Measurements from ENCODE around the gene RCOR1.
"Not testable (repeated sequence)": the region's sequence is repeated elsewhere in the genome, so short reads cannot be mapped to it uniquely, and the experiment has no call there.

RCOR1 gene

DNA sequence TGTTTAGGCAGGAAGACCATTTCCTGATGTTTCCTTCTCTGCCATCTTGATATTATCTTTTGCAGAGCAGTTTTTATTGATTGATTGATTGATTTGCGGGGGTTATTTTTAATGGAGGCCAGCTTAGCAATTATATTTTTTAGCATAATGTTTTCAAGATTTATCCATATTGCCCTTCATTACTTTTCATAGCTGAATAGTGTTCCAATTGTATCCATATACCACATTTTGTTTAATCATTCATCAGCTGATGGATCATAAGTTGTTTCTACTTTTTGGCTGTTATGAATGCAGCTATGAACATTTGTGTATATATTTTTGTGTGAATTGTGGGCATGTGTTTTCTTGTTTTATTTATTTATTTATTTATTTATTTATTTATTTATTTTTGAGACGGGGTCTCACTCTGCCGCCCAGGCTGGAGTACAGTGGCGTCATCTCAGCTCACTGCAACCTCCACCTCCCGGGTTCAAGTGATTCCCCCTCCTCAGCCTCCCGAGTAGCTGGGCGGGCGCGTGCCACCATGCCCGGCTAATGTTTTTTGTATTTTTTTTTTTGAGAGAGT is 20.9 kb upstream of the RCOR1 start:
- DNase-seq = no peak

DNA sequence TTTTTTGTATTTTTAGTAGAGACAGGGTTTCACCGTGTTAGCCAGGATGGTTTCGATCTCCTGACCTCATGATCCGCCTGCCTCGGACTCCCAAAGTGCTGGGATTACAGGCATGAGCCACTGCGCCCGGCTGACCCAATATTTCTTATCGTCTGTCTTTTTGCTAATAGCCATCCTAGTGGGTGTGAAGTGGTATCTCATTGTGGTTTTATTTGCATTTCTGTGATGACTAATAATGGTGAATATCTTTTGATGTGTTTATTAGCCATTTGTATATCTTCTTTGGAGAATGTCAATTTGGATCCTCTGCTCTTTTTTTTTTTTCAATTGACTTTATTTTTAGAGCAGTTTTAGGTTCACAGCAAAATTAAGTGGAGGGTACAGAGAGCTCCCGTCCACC is 19.3 kb upstream of the RCOR1 start:
- DNase-seq = not testable (repeated sequence)

GRCh38 chr14:102573591-102574046 is 18.8 kb upstream of the RCOR1 start:
- no peak for DNase-seq

GRCh38 chr14:102574281-102575159 is 17.9 kb upstream of the RCOR1 start:
- peak in 1 of 2 experiments; percentile 55 for DNase-seq

DNA sequence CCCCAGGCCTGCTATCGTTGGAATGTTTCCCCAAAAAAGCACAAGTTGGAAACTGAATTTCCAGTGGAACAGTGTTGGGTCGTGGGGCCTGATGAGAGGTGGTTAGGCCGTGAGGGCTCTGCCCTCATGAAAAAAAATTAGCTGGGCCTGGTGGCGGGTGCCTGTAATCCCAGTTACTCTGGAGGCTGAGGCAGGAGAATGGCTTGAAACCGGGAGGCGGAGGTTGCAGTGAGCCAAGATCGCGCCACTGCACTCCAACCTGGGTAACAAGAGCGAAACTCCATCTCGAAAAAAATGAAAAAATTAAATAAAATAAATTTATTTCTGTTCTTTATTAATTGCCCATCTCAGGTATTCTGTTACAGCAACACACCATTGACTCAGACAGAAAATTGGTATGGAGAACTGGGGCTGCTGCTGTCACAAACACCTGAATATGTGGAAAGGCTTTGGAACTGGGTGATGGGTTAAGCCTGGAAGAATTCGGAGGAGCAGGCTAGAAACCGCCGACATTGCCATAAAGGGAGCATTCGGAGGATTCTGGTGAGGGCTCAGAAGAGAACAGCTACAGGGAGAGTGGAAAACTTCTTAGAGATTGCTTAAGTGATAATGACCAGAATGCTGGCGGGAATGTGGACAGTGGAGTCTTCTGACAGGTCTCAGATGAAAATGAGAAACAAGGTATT is 17.1 kb upstream of the RCOR1 start:
- DNase-seq = no peak

GRCh38 chr14:102575846-102576428 is 16.5 kb upstream of the RCOR1 start:
- peak in 1 of 2 experiments; percentile 31 for DNase-seq

- DNase-seq = no peak
These were observed 13.6 kb upstream of the RCOR1 start for GRCh38 chr14:102578821-102579220.

DNA sequence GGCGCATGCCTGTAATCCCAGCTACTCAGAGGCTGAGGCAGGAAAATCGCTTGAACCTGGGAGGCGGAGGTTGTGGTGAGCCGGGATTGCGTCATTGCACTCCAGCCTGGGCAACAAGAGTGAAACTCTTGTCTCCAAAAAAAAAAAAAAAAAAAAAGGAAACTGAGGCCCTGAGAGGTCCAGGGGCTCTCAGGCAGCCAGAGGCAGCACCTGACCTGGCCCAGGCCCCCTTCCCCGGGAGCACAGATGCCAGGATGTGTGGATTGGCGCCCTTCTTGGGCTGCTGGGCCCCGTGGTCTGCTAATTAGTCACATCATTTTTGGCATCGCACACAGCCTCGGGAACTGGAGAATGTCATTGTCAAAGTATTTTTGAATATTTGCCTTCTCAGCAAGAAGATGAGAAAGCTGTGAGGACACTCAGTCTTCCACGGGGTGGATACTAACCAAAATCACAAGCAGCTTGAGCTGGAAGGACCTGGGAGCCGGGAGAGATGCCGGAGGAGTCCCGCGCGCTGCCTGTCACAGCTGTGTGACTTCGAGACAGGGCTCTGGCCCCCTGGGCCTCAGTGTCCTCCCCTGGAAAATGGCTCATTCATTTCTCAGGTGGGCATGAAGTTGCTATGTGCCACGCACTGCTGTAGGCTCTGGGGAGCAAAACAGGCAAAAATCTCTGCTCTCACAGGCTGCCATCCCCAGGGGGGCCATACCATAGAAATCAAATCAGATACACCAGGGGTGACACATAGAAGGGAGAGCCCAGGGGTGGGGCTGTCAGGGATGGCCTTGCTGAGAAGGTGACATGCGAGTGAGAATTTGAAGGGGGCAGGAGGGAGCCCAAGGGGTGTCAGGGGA is 12.5 kb upstream of the RCOR1 start:
- no peak for DNase-seq

DNA sequence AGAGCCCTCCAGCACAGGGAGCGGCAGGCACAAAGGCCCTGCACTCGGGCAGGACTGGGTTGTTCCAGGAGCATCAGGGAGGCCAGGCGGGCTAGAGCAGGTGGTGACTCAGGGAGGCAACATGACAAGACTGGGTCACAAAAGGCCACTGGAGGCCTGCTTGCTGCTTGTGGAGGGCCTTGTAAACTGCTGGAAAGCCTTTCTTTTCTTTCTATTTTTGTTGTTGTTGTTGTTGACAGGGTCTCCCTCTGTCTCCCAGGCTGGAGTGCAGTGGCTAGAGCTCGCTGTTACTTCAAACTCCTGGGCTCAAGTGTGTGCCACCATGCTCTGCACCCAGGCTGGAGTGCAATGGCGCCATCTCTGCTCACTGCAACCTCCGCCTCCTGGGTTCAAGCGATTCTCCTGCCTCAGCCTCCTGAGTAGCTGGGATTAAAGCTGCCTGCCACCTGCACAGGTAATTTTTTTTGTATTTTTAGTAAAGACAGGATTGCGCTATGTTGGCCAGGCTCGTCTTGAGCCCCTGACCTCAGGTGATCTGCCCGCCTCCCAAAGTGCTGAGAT is 11.8 kb upstream of the RCOR1 start:
- DNase-seq = no peak

DNA sequence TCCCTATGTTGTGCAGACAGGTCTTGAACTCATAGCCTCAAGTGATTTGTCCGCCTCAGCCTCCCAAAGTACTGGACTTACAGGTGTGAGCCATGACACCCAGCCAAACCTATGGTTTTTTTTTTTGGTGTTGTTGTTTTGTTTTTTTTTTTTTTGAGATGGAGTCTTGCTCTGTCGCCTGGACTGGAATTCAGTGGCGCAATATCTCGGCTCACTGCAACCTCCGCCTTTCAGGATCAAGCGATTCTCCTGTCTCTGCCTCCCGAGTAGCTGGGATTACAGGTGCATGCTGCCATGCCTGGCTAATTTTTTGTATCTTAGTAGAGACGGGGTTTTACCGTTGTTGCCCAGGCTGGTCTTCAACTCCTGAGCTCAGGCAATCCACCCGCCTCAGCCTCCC is 11.3 kb upstream of the RCOR1 start:
- DNase-seq = no peak

DNA sequence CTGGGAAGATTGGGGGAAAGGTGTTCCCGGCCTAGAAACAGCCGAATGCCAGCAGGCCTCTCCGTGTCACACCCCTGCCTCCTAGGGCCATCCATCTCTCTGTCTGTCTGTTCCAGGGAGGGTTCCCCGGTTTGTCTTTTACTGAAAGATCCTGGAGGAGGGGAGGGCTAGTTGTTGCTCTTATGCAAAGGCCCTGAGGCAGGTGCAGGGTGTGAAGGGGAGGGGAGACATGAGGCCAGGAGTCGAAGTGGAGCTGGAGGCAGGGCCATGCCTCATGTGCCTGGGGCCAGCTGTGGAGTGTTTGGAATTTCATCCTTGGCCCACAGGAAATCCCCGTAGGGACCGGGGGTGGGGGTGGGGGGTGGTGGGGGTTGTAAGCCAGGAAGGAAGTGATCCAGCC is 8.7 kb upstream of the RCOR1 start:
- DNase-seq = no peak

DNA sequence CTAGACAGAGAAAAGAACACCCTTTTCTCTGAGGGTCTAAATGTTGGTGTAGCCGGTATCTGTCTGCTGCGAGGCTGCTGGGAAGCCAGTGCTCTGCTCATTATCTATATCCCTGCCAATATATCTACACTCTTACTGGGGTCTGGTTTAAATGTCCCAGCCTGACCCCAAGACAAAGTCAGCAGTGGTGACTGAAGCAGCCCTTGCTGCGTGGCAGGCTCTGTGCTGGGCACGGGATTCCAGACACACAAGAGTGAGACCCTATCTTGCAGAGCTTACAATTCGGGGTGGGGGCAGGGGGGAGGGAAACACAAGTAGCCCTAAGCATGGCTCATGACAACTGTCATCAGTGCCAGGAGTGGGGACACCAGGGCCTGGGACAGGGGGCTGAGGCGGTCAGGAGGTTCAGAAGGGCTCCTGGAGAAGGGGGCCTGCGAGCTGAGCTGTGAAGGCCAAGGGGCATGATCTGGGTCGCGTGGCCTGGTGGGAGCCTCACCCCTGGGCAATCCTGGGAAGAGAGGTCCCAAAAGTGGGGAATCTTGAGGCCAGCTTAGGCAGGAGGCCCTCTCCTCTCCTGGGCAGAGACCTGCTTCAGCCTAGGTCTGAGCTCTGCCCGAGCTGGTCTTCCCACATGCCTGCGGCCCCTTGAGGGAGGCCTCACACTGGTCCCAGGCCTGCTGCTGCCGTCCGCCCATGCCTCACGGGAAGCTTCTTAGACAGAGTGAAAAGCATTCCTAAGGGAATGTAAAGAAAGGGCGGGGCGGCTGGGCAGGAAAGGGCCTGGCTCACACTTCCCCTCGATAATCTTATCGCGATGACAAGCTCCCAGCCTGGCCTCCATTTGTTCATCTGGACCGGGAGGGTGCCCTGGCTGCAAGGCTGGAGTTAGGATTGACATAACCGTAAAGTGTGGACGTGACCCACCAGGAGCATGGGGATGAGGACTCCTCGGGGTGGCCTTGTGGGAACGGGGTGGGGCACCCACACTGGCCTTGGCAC is 7.3 kb upstream of the RCOR1 start:
- no peak for DNase-seq

DNA sequence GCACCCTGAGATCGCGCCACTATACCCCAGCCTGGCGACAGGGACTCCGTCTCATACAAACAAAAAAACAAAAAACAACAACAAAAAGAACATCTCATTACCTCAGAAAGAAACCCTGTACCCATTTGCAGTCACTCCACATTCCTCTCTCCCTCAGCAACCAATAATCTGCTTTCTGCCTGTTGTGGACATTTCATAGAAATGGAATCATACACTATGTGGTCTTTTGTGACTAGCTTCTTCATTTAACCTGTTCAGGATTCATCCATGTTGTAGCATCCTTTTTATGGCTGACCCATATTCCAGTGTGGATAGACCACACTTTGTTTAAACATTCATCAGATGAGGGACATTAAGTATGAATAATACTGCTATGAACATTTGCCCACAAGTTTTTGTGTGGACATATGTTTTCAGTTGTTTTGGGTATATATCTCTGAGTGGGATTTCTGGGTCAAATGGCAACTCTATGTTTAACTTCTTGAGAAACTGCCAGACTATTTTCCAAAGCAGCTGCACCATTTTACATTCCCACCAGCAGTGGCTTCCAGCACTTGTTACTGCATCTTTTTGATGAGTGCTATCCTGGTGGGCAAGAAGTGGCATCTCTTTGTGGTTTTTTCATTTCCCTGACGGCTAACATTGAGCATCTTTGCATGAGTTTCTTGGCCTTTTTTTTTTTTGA is 5.9 kb upstream of the RCOR1 start:
- no peak for DNase-seq

GRCh38 chr14:102588821-102589220 is 3.6 kb upstream of the RCOR1 start:
- DNase-seq = no peak

- no peak for DNase-seq
These were observed 2.6 kb upstream of the RCOR1 start for GRCh38 chr14:102589761-102590290.

- no peak for DNase-seq
These were observed 1.8 kb upstream of the RCOR1 start for GRCh38 chr14:102590667-102591099.

DNA sequence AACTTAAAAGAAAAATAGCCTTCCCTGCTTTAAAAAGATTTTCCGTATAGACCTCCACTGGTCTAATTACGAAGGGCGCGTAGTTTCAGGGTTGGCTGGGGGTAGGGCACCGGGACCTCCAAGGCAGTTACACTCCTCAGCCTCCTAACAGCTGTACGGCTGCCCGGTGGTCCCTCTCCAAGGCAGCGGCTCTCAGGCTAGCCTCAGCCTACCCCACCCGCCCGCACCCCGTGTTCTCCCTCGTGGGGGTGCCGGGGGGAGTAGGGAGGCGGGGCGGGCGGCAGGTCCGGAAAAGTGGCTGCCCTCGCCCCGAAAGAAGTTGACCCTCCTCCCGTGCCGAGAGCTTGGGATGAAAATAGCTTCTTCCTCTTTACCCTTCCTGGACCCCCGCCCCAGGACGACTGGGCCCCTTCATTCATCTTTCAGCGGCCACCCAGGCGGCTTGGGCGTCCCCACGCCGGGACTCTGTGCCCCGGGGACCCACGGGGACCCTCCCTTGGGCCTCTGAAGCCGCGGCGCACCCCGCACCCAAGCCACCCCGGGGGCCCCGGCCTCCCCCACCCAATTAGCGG is 991 bp upstream of the RCOR1 start:
- DNase-seq = peak; percentile 32 to 63

DNA sequence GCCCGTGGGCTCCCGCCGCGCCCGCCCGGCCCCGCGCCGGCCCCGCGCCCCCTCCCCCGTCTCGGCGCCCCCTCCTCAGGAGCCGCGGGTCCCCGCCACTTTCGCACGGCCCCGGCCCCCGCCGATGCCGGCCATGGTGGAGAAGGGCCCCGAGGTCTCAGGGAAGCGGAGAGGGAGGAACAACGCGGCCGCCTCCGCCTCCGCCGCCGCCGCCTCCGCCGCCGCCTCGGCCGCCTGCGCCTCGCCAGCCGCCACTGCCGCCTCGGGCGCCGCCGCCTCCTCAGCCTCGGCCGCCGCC is 263 bp downstream of the RCOR1 start:
- DNase-seq = no peak

- DNase-seq = peak; percentile 32 to 61
These were observed 794 bp downstream of the RCOR1 start for GRCh38 chr14:102593061-102593824.

Data from NCI-H524 (cell line).